HG02759 (cell line): Measurements from ENCODE around the gene TMEM191C.
"Not testable (repeated sequence)": the region's sequence is repeated elsewhere in the genome, so short reads cannot be mapped to it uniquely, and the experiment has no call there.

Experiments
- ATAC-seq: cut with Tn5 transposase; IDR thresholded peaks from one replicate; pipeline ENCODE4 v1.9.1; 2021; ENCODE audit warnings: mild to moderate bottlenecking, moderate library complexity; ENCODE audit not compliant: unreplicated experiment

Gene TMEM191C

GRCh38 chr22:21445437-21446127, 21.6 kb upstream of the TMEM191C start:
- no peak for ATAC-seq

GRCh38 chr22:21446128-21446826, 20.9 kb upstream of the TMEM191C start:
- ATAC-seq = no peak

GRCh38 chr22:21446827-21447690, 20.1 kb upstream of the TMEM191C start:
- no peak for ATAC-seq

- no peak for ATAC-seq
Measured at GRCh38 chr22:21447694-21448402, 19.3 kb upstream of the TMEM191C start.

GRCh38 chr22:21448627-21449416, 18.4 kb upstream of the TMEM191C start:
- ATAC-seq = no peak

GRCh38 chr22:21449531-21450319, 17.5 kb upstream of the TMEM191C start:
- no peak for ATAC-seq

- no peak for ATAC-seq
Measured at GRCh38 chr22:21450320-21450831, 16.8 kb upstream of the TMEM191C start.

GRCh38 chr22:21450858-21451353, 16.3 kb upstream of the TMEM191C start:
- ATAC-seq = no peak

- ATAC-seq = no peak
Measured at GRCh38 chr22:21451545-21452520, 15.4 kb upstream of the TMEM191C start.

GRCh38 chr22:21452666-21453065, 14.5 kb upstream of the TMEM191C start:
- not testable (repeated sequence) for ATAC-seq

- ATAC-seq = not testable (repeated sequence)
Measured at GRCh38 chr22:21454998-21455333, 12.2 kb upstream of the TMEM191C start.

- no peak for ATAC-seq
Measured at GRCh38 chr22:21455334-21456089, 11.7 kb upstream of the TMEM191C start.

- no peak for ATAC-seq
Measured at GRCh38 chr22:21457023-21457787, 10.0 kb upstream of the TMEM191C start.

- ATAC-seq = not testable (repeated sequence)
Measured at GRCh38 chr22:21462672-21463071, 4.5 kb upstream of the TMEM191C start.

- peak; percentile 86 for ATAC-seq
Measured at GRCh38 chr22:21468194-21469096, 1.3 kb downstream of the TMEM191C start.
